Subcutaneous adipose tissue (tissue), 4 donors: Measurements from ENCODE around the gene BNIP5. TPM values are rescaled to one million over a fixed set of nuclear protein-coding genes. Genes with fewer than 3 reads are reported as not detected.

Experiments used
- CTCF ChIP-seq: fragments of 450-650 bp; IDR thresholded peaks from one replicate; pipeline ENCODE4 v1.5.1; 2016; ENCODE audit warnings: low read depth, mild to moderate bottlenecking, control low read depth, antibody characterized with exemption, moderate library complexity
- total RNA-seq, 4 donors: library from RNA; depleted of rRNA; stranded (reverse); fragments of >200 nt; gene quantifications; one replicate each; pipeline ENCODE4 v1.1.0, GENCODE V29; 2016

Gene BNIP5
- total RNA-seq, 4 donors from 2014 or later: not detected

GRCh38 chr6:36318690-36319435, 17.8 kb downstream of the BNIP5 start:
- TF ChIP-seq CTCF: no peak

GRCh38 chr6:36317623-36318022, 19.1 kb downstream of the BNIP5 start:
- TF ChIP-seq CTCF: no peak

GRCh38 chr6:36315921-36316320, 20.8 kb downstream of the BNIP5 start:
- no peak for TF ChIP-seq CTCF

GRCh38 chr6:36314221-36315014, 22.3 kb downstream of the BNIP5 start:
- no peak for TF ChIP-seq CTCF

GRCh38 chr6:36313649-36313936, 23.1 kb downstream of the BNIP5 start:
- no peak for TF ChIP-seq CTCF

GRCh38 chr6:36312854-36313648, 23.6 kb downstream of the BNIP5 start:
- TF ChIP-seq CTCF: no peak

GRCh38 chr6:36309900-36310299, 26.8 kb downstream of the BNIP5 start:
- TF ChIP-seq CTCF: no peak
